Measurements from ENCODE around the gene HES7. TPM values are rescaled to one million over a fixed set of nuclear protein-coding genes. Genes with fewer than 3 reads are reported as not detected.

HES7 gene
- total RNA-seq, 2 donors from 2014 or later, result 0.34 TPM; not detected in 1

- intact Hi-C loops (cut with DNase I), result no loop called here
- Histone ChIP-seq H3K4me3 (no peak overlapping the region), H3K9me3 (no peaks in the 10 kb centered on the region), H3K36me3 (peaks cover 0 to 2% of the 10 kb centered on the region in 2 donors), H3K4me1 (replicated peaks) (peaks cover 20% of the 10 kb centered on the region), H3K27me3 (replicated peaks; ENCODE audit: insufficient read depth) (no peaks in the 10 kb centered on the region), H3K27ac (peak overlapping the region; percentile 100)
- WGBS, result 82% methylated on average over 6 of the region's 6 CpGs
- DNase-seq (ENCODE audit: low spot score), result no peak
- TF ChIP-seq, protein P1, sequence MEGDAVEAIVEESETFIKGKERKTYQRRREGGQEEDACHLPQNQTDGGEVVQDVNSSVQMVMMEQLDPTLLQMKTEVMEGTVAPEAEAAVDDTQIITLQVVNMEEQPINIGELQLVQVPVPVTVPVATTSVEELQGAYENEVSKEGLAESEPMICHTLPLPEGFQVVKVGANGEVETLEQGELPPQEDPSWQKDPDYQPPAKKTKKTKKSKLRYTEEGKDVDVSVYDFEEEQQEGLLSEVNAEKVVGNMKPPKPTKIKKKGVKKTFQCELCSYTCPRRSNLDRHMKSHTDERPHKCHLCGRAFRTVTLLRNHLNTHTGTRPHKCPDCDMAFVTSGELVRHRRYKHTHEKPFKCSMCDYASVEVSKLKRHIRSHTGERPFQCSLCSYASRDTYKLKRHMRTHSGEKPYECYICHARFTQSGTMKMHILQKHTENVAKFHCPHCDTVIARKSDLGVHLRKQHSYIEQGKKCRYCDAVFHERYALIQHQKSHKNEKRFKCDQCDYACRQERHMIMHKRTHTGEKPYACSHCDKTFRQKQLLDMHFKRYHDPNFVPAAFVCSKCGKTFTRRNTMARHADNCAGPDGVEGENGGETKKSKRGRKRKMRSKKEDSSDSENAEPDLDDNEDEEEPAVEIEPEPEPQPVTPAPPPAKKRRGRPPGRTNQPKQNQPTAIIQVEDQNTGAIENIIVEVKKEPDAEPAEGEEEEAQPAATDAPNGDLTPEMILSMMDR (IDR thresholded peaks at IDR 0.05), result no peak
- TF ChIP-seq POLR2AphosphoS5 (IDR thresholded peaks at IDR 0.05) (no peak), POLR2A (IDR thresholded peaks at IDR 0.05) (no peak)
Measured at GRCh38 chr17:8164815-8165131, 40.9 kb upstream of the HES7 start.

DNA sequence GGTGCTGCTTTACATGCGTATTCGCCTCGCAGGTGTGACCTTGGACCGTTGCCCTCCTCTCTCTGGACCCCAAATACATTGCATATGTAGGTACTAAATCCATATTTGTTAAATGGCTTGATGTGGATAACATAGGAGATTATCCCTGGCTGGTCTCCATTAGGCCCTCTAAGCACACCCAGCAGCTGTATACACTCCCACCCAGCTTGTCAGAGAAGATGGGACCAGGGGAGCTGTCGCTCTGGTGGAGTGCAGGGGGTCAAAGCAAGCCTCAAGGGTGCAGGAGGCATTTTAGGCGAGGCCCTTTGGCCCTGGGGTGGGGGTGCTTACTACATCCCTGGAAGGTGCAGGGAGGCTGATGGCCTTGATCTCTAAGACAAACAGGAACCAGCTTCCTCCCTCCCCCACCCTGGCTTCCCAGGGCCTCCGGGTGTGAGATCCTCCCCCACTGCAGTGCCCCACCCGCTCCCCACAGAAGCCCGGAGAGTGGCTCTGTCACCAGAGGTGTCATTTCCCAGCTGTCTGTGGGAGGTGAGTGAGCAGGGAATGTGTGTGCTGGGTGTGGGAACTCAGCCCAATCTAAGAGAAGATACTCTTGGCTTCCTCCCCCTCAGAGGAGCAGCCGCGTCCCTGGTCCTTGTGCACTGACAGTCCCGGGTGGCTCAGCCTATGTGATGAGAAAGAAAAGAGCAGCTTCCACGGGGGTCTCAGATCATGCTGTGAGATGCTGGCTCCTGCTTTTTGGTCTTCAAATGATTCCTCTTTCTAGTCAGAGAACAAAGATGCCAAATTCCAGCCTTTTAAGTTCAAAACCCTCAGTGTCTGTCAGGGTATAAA is 40.3 kb upstream of the HES7 start:
- TF ChIP-seq POLR2A (IDR thresholded peaks at IDR 0.05) (peak; percentile 17), POLR2AphosphoS5 (IDR thresholded peaks at IDR 0.05) (peak; percentile 52)
- TF ChIP-seq, protein P1 (IDR thresholded peaks at IDR 0.05), result no peak

DNA sequence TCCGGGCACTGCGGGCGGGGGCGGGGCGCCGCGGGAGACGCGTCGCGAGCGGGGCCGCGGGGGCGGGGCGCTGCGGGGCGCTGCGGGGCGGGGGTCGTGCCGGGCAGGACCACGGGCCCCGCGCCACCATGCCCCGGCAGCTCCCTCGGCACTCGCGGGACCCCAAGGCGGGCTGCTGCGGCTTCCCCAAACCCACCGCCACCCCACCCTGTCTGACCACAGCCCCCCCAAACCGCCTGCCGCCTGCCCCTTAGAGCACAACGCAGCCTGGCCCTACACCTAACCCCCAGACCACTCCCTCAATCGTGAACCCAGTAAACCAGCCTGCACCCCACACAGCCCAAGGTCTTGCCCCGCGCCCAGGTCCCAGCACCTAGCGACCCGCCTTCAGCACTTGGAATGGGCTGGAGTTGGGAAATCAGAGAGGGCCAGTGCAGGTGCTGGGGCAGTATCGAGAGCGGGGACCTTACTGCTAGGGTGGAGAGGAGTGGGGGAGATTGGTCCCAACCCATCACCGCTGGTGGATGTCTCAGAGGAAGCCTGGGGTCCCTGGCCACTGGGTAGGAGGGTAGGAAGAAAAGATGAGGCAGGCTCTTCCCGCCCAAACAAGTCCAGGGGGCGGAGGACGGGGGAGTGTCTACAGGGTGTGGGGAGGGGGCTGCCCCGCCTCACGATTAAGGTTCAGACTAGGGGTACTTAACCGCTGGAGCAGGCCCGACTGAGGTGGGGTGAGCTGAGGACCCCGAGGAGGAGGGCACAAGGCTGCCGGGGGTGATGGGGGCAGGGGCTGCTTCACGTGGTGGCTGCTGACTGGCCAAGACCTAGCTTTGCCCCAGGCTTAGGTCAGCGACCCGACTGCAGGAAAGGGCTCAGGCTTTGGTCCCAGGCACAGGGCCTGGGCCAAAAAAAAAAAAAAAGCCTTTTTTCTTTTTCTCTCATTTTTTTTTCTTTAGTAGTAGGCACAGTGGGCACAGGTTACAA is 39.4 kb upstream of the HES7 start:
- H3K27ac ChIP-seq, result peak overlapping the region; percentile 100
- peaks cover 0 to 8% of the 10 kb centered on the region in 2 donors for H3K36me3 ChIP-seq
- H3K9me3 ChIP-seq, result no peaks in the 10 kb centered on the region
- intact Hi-C loops (cut with DNase I), result no loop called here
- TF ChIP-seq, protein P1 (IDR thresholded peaks at IDR 0.05), result no peak
- no peak for TF ChIP-seq POLR2A (IDR thresholded peaks at IDR 0.05)
- TF ChIP-seq POLR2AphosphoS5 (IDR thresholded peaks at IDR 0.05), result no peak
- peak overlapping the region; percentile 100 for H3K4me3 ChIP-seq
- H3K27me3 ChIP-seq (replicated peaks; ENCODE audit: insufficient read depth), result no peaks in the 10 kb centered on the region
- no peak for DNase-seq (ENCODE audit: low spot score)
- WGBS, result 6% methylated on average over 42 of the region's 55 CpGs
- peaks cover 21% of the 10 kb centered on the region for H3K4me1 ChIP-seq (replicated peaks)

More for the DNA sequence above, 40.3 kb upstream of the HES7 start:
- peaks cover 0 to 8% of the 10 kb centered on the region in 2 donors for H3K36me3 ChIP-seq
- H3K27ac ChIP-seq, result peak overlapping the region; percentile 100
- DNase-seq (ENCODE audit: low spot score), result peak; percentile 49
- H3K4me3 ChIP-seq, result no peak overlapping the region
- peaks cover 21% of the 10 kb centered on the region for H3K4me1 ChIP-seq (replicated peaks)
- no peaks in the 10 kb centered on the region for H3K27me3 ChIP-seq (replicated peaks; ENCODE audit: insufficient read depth)
- WGBS, result 27% methylated on average over 13 of the region's 13 CpGs
- intact Hi-C loops (cut with DNase I), result no loop called here
- H3K9me3 ChIP-seq, result no peaks in the 10 kb centered on the region

DNA sequence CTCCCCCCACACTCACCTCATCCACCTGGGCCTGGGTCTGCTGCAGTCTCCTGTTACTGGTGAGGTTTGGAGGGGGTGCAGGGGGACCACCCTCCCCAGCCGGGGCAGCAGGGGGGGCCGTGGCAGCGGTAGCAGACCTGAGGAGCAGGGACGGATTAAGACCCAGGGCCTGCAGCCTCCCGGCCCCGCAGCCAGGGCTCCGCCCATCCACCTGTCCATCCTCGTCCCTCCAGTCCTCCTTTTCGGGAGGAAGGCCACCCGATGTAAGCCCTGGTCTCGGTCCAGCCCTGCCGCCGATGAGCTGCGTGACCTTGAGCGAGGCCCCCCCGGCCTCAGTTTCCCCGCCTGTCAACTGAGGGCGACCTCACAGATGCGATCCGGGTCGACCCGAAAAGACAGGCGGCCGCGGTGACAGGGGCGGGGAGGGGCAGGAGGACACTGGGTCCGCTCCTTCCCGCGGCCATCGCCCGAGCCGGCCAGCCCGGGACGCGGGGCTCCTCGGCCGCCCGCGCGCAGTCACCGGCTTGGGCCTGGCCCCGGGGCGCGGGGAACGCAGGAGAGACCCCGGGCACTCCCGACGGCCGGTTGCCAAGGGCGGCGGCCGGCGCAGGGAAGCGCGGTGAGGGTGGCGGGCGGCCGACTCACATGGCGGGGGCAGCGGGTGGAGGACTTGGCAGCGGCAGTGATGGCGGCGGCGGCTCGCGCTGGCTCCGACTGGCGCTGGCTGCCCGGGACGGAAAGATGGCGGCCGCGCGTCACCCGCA is 38.5 kb upstream of the HES7 start, which contains the start of gene VAMP2:
Gene VAMP2, minus strand, starts transcription at position 716 of the 764 bp plus-strand sequence. Its CDS starts 69 bp downstream, at position 647.
- Histone ChIP-seq H3K4me1 (replicated peaks) (peaks cover 21% of the 10 kb centered on the region), H3K9me3 (no peaks in the 10 kb centered on the region), H3K4me3 (peak within 1 kb of the TSS; percentile 100), H3K27me3 (replicated peaks; ENCODE audit: insufficient read depth) (no peaks in the 10 kb centered on the region), H3K27ac (peak within 1 kb of the TSS; percentile 100), H3K36me3 (peaks cover 0 to 8% of the 10 kb centered on the region in 2 donors)
- intact Hi-C loops (cut with DNase I), result no loop called here
- TF ChIP-seq, protein P1 (IDR thresholded peaks at IDR 0.05), result peak in 2 of 4 experiments; percentile 34 to 38
- TF ChIP-seq POLR2A (IDR thresholded peaks at IDR 0.05), result peak; percentile 88
- TF ChIP-seq POLR2AphosphoS5 (IDR thresholded peaks at IDR 0.05), result no peak
- WGBS, result 0% methylated on average over 15 of the region's 75 CpGs
- peak; percentile 69 for DNase-seq (ENCODE audit: low spot score)
